ENCODE data around the gene ANO6. TPM values are rescaled to one million over a fixed set of nuclear protein-coding genes. Genes with fewer than 3 reads are reported as not detected.

ANO6 gene
- polyA plus RNA-seq, 1 donor (not counting 4 experiments of a cell fraction or from before 2014, with no cell fraction given): 64.3 TPM

- Histone ChIP-seq H3K4me1 (ENCODE audit: control insufficient read depth, extremely low read depth, insufficient read depth, low read length) (peaks cover 7% of the 10 kb centered on the region), H3K9me1 (ENCODE audit: control insufficient read depth, extremely low read depth, insufficient read depth, low read length) (no peaks in the 10 kb centered on the region), H3K4me3 (ENCODE audit: control insufficient read depth in 2 of 3, extremely low read depth in 1 of 3, insufficient read depth in 2 of 3, low read depth in 1 of 3, low read length in 3 of 3) (no peak overlapping the region), H3K79me2 (ENCODE audit: control insufficient read depth, insufficient read depth, low read length) (peaks cover 37% of the 10 kb centered on the region), H4K20me1 (ENCODE audit: control insufficient read depth, extremely low read depth, insufficient read depth, low read length) (no peaks in the 10 kb centered on the region), H3K9me3 (ENCODE audit: control insufficient read depth, low read depth, low read length) (no peaks in the 10 kb centered on the region), H3K9ac (ENCODE audit: control insufficient read depth, extremely low read depth, insufficient read depth, low read length) (no peak overlapping the region), H2AFZ (ENCODE audit: control insufficient read depth, low read length) (no peak overlapping the region), H3K27me3 (ENCODE audit: control insufficient read depth, extremely low read depth, insufficient read depth, low read length) (no peaks in the 10 kb centered on the region), H3K27ac (ENCODE audit: control insufficient read depth, insufficient read depth, low read length) (no peak overlapping the region), H3K4me2 (ENCODE audit: control insufficient read depth, extremely low read depth, insufficient read depth, low read depth, low read length) (no peak overlapping the region), H3K36me3 (ENCODE audit: control insufficient read depth in 2 of 2, extremely low read depth in 1 of 2, insufficient read depth in 2 of 2, low read length in 2 of 2) (no peaks in the 10 kb centered on the region)
- DNase-seq (ENCODE audit: low read depth, low spot score) (no peak), FAIRE-seq (no peak)
- TF ChIP-seq CTCF (optimal IDR thresholded peaks at IDR 0.05 in 1 of 3, IDR thresholded peaks at IDR 0.05 in 1 of 3, conservative IDR thresholded peaks at IDR 0.05 in 1 of 3; ENCODE audit: extremely low read depth in 1 of 3, insufficient read depth in 2 of 3, low read length in 3 of 3) (no peak), EZH2 (IDR thresholded peaks at IDR 0.05; ENCODE audit: low read length) (no peak)
- dilution Hi-C loops (cut with MboI; ENCODE audit: extremely low pct_ligation_motif_present, low sequenced_read_pairs): no loop called here
Measured at GRCh38 chr12:45326358-45326975, 110.6 kb downstream of the ANO6 start.

DNA sequence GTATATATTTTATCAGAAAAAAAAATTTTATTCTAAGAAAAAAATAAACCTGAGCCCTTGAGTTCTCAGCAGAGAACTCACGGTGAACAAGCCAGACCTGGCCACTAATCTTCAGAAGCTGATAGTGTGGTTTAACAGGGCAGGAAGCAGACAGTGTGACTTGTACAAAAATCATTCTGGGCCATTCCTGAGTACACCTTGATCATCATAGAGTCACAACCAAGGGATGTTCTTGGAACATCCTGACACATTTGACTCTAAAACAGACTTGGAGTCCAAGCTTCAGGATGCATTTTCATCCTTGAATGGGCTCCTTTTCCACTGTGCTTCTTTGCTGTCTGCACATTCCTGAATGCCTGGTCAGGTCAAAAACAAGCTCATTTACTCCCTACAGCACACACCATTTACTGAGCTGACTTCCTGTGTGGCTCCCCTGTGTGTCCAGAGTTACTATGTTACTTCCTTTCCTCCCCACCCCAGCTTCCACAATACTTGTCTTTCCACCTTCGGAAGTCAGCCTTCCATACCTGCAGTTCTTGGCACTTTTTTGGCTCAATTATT, 112.0 kb downstream of the ANO6 start:
- H3K27ac ChIP-seq (ENCODE audit: control insufficient read depth, insufficient read depth, low read length): no peak overlapping the region
- FAIRE-seq (peak; percentile 72), DNase-seq (ENCODE audit: low read depth, low spot score) (no peak)
- H3K27me3 ChIP-seq (ENCODE audit: control insufficient read depth, extremely low read depth, insufficient read depth, low read length): no peaks in the 10 kb centered on the region
- no peaks in the 10 kb centered on the region for H3K9me3 ChIP-seq (ENCODE audit: control insufficient read depth, low read depth, low read length)
- H3K9me1 ChIP-seq (ENCODE audit: control insufficient read depth, extremely low read depth, insufficient read depth, low read length): no peaks in the 10 kb centered on the region
- peaks cover 0 to 3% of the 10 kb centered on the region in 2 experiments for H3K36me3 ChIP-seq (ENCODE audit: control insufficient read depth in 2 of 2, extremely low read depth in 1 of 2, insufficient read depth in 2 of 2, low read length in 2 of 2)
- H4K20me1 ChIP-seq (ENCODE audit: control insufficient read depth, extremely low read depth, insufficient read depth, low read length): no peaks in the 10 kb centered on the region
- dilution Hi-C loops (cut with MboI; ENCODE audit: extremely low pct_ligation_motif_present, low sequenced_read_pairs): no loop called here
- H3K4me1 ChIP-seq (ENCODE audit: control insufficient read depth, extremely low read depth, insufficient read depth, low read length): peaks cover 7% of the 10 kb centered on the region
- H3K4me3 ChIP-seq (ENCODE audit: control insufficient read depth in 2 of 3, extremely low read depth in 1 of 3, insufficient read depth in 2 of 3, low read depth in 1 of 3, low read length in 3 of 3): no peak overlapping the region
- TF ChIP-seq EZH2 (IDR thresholded peaks at IDR 0.05; ENCODE audit: low read length) (no peak), CTCF (optimal IDR thresholded peaks at IDR 0.05 in 1 of 3, IDR thresholded peaks at IDR 0.05 in 1 of 3, conservative IDR thresholded peaks at IDR 0.05 in 1 of 3; ENCODE audit: extremely low read depth in 1 of 3, insufficient read depth in 2 of 3, low read length in 3 of 3) (no peak)
- H3K4me2 ChIP-seq (ENCODE audit: control insufficient read depth, extremely low read depth, insufficient read depth, low read depth, low read length): no peak overlapping the region
- peaks cover 29% of the 10 kb centered on the region for H3K79me2 ChIP-seq (ENCODE audit: control insufficient read depth, insufficient read depth, low read length)
- H3K9ac ChIP-seq (ENCODE audit: control insufficient read depth, extremely low read depth, insufficient read depth, low read length): no peak overlapping the region
- H2AFZ ChIP-seq (ENCODE audit: control insufficient read depth, low read length): no peak overlapping the region

Measured in keratinocyte (primary cell).